Skin of body (tissue), 2 donors: ENCODE results near the gene SPRY1. TPM values are rescaled to one million over a fixed set of nuclear protein-coding genes. Genes with fewer than 3 reads are reported as not detected.

Source experiments
- DNase-seq: peaks from one replicate; lab custom pipeline; 2025; lab: John Stamatoyannopoulos, UW
- total RNA-seq: library from RNA; depleted of rRNA; stranded (reverse); fragments of >200 nt; gene quantifications from one replicate; pipeline ENCODE4 v1.2.3, GENCODE V29; 2014

Gene SPRY1
- total RNA-seq, 1 donor from 2014 or later: 82.4 TPM

DNA sequence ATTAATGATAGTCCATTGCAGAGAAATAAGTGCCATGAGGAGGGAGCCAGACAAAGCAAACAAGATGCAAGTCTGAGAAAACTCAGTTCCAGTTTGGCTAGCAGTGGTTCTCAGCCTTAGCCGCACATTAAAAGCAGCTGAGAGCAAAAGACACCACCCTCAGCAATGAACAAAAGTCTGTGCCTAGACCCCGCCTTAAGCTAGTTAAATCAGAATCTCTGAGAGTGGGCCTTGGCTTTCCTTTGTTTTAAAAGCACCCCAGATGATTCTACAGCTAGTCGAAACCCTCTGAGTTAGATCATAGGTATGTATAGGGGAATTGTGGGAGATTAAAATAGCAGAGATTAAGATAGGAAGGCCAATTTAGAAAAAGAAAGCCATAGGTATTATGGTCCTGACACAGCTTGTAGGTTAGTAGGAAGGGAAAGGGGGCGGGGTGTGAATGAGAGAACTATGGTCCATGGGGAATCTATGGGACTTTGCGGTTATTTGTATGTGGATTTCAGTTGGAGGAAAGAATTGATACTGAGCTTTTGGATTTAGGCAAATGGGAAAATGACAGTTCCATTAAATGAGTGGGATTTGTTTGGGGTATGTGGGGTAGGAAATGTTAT lies 12.0 kb downstream of the SPRY1 start:
- DNase-seq: no peak

DNA sequence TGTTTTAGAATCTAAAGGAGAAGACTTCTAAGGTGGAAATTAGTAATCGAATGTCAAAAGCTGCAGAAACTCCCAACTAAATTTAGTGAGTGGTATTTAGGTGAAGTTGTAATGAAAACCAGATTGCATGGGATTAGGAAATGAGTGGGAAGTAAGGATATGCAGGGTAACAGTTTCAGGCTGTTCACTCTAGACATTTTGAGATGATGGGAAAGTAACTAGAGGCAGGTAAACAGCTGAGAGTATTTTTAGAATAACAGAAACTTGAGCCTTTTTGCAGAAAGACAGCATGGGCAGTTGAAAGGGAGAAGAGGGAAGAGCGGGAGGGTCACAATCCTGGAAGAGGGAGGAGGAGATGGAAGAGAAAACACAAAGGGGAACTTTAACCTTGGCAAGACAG lies 12.7 kb downstream of the SPRY1 start:
- no peak for DNase-seq

DNA sequence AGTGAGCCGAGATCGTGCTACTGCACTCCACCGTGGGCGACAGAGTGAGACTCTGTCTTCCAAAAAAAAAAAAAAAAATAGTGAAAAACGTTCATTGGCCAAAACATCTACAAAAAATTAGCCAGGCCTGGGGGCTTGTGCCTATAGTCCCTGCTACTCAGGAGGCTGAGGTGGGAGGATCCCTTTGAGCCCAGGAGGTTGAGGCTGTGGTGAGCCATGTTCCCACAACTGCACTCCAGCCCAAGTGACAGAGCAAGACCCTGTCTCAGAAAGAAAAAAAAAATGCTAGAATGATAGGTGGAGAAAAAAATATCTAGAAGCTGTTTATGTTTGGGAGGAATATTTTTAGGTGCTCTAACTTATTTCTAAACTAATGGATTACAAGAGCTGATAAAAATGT lies 14.9 kb downstream of the SPRY1 start:
- DNase-seq: no peak

DNA sequence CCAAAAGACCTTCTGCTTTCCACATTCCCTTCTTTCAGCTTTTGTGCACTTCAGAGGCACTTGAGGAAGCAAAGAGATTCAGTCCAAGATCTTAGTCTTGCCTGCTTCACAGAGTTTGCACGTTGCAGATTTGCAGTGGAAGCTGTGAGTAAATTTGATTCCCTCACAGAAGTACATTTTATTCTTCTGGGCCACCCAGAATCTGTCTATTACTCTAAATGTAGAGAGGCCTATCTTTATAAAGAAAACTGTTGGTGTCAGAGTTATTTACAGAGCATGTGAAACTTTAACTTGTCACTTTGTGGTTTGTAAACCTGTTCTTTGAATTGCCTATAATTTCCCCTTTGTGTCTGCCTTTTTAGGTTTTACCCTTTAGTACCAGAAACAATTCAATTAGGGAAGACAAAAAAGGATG lies 15.5 kb downstream of the SPRY1 start:
- DNase-seq: peak; percentile 69

DNA sequence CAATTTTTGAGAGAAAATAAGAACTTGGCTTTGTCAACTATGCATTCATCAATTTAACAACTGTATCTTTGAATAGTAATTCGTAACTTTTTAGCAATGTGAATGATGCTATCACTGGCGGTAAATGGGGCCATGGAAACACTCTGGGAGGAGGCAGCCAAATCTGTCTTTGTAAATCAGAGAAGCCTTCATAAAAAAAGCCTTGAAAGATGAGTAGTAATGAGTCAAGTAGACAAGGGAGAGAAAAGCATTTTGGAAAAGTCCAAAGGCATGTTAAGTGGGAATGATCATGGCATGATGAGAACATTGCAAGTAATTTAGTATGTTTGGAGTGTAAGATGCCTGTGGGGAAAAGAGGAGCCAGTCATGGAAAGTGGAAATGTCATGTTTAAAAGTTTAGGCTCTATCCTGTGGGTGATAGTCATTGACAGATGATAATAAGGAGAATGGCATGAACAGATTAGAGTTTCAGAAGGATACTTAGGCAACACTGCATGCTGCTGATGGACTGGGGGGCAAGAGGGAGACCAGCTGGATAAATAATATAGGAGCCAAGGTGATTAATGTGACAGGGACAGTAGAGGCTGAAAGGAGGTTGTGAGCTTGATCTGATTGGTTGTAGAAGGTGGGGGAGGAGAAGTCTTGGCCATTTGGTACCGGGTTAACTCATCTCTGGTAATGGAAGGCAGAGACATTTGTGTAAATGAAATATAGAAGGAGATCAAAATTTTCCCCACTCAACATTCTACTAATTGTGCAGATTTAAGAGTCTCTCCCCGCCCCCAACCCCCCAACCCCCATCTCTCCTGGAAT lies 16.3 kb downstream of the SPRY1 start:
- peak; percentile 66 for DNase-seq

DNA sequence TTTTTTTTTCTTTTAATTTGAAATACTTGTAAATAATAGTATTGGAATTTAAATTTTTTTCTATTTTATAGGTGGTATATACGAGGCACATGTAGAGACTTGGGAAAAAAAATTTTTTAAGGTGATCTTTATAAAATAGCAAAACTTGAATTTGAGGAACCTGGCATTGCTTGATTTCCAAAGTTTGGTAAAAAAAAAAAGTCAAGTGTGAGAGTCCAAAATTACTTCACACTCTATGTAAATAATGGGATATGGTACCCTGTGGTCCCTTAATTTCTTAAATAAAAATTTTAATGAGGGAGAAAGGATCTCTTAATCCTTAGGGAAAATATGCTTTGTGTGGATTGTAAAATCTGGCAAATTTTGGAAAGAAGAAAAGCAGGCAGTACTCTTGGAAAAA lies 19.0 kb downstream of the SPRY1 start:
- no peak for DNase-seq

DNA sequence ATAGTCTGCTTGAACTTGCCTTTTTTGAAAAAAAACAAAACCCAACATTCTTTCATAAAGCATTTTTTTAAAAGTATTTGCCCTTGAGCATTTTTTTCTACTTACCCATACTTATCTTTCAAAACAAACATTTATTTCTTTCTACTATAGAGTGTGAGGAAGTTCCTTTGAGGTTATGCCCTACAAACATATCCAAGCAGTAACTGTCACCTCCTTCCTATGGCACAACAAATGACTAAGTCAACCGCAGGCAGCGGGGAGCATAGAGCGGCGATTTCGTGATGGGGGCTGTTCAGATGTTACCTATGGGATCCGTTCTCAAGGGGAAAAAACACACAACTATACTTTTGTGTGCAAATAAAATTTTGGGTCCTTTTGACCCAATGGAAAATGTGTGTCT lies 19.4 kb downstream of the SPRY1 start:
- no peak for DNase-seq

DNA sequence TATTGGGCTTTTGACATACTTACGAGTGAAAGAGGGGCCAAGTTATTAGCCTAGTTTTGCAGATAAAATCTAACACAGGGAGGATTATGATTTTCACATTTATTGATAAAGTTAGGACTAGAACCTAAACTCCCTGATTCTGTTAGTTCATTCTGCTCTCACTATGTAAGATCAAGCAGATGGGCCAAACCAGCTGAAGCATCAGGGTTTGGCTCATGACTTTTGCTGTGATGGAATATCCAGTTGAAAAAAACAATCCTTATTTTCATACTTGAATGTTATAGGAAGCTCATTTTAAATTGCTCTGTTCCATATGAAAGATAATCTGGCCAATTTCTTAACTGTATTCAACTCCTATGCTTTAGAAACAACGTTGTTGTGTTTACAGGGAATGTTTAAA lies 21.2 kb downstream of the SPRY1 start:
- DNase-seq: no peak

DNA sequence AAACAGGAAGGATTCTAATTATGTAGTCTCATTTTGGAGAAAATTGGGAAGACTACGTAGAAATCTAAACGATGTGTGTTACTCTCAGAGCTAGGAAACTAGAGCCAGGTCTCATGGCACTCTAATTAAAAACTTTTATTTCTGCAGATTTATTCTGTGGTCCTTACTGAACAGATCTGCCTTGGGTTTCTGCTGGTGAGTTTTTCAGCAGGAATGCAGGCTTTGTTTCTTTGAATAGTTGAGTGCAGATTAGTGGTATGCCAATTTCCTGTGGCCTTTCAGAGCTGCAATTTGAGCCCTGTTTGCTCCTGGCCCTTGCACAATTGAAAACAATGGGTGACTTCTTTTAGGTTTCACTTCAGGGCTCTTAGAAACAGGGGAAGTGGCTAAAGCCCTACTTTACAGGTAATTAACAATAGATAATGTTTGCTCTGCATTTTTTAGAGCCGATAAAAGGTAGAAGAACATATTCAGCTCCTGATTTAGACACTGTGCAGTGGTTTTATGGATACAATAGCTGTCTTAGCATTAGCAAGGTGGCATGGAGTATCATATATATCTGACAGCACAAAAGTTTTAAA lies 21.8 kb downstream of the SPRY1 start:
- peak; percentile 31 for DNase-seq

DNA sequence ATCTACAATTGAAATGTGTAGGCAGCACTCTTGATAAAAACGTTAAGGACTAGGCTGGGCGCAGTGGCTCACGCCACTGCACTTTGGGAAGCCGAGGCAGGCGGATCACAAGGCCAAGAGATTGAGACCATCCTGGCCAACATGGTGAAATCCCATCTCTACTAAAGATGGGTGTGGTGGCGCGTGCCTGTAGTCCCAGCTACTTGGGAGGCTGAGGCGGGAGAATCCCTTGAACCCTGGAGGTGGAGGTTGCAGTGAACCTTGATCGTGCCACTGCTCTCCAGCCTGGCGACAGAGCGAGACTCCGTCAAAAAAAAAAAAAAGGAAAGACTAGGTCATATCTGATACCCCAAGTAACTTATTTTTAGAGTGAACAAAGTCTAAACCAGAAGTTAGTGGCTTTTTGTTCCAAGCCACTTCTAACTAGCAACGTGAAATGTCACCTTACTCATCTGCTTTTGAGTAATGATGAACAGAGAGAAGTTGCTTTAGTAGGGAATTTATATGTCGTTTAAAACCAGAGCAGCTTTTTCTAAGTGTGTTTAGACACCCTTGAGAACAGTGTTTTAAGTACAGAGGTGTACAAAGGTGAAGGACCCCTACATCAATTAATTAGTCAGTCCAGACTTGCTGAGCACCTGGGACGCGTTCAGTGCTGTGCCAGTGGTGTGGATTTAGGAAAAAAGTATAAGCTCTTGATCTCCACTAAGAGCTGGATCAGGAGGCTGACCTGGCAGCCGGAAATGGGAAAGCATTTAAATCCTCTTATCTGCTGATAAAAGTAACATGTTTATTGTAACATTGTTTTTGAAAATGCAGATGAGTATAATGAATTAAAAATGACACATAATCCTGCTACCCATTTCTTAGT lies 23.5 kb downstream of the SPRY1 start:
- DNase-seq: no peak

DNA sequence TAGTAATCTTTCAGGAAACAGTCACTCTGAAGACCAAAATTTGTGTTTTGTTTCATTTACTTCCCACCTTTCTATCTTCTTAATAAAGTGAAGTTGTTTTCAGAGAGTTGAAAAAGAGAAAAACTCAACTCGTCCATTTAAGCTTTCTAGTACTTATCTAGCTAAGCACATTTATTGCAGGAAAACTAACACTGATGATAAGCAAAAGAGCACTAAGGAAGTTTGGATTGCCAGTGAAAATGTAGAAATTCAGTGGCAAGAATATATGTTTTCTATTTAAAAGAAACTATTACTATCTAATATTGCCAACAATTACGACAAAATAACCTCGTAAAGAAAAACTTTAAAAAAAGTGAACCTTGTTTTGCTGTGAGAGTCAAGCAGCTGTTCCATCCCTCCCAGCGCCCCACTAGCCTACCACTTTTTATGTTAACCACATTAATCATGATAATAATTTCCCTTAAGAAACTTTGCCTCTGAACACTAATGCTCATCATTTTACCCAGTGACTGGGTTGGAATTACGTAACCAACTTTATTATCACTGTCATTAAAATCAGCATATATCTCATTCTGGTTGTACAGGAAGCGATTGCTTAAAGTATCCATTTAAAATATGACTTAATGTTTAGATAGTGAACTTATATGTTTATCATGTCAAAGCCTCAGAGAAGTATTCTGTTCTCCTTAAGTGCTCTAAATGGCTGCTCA lies 24.8 kb downstream of the SPRY1 start:
- no peak for DNase-seq

DNA sequence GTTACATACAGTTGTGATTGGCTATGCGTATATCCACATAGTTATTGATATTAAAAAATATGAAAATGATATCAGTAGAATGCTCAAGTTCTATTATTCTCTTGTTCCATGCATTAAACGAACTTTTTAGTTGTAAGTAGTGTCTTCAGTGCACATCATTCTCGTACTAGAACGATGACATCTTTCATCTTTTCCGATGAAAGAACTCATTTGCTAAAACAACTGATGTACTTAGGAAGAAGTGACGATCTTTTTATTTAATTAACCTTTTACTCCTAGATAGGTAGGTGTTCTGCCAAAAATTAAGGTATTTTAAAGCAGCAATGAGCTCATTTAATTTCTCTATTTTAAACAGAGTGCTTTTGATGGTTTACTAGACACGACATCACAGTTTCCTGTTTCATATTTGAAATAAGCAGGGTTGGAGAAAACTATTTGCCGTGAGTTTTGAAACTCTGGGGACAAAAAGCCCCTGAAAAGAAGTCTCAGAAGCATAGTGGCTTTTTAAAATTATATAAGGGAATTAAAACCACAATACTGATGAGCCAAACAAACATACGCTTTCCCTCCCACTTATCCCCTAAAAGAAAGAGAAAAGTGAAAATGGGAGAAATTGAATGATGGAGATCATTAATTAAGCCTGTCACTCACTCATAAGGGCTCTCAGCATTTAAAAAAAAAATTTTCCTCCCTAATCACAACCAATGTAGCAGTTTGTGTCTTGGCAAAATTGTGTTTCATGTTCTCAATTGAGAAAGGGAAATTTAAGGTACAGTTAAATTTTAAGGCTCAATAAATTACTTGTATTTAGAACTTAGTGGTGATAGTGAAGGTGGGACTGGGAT lies 25.6 kb downstream of the SPRY1 start:
- DNase-seq: no peak

DNA sequence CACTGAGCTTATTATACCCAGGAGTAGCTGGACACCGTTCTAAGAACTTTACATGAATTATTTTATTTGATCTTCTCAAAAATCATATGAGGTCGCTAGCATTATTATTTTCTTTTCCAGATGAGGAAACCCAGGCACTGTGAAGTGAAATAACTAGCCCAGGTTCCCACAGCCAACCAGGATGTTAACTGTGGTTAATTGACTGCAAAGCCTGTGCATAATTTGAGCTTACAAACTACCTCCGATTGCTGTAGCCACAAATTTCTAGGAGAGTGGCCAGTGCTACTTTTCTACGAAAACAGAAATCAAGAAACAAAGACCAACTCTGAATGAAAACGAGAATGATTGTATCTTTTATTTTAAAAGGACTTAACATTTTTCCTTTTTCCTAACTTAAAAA lies 27.2 kb downstream of the SPRY1 start:
- no peak for DNase-seq

DNA sequence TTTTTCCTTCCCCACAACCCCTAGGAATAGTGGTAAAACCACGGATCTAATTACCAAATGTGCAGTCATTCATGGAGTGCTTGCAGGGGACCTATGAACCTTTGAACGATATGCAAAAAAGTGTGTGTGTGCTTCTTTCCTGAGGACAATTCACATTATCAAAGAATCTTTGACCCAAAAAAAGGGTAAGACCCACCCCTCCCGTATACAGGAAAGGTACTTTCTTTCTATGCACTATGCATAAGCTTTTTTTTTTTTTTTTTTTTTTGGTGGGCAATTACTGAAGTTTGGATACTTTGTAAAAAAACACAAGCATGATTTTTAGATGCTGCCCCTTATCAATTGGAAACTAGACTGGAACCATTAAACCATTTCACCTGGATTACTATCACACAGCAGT lies 31.4 kb downstream of the SPRY1 start:
- DNase-seq: no peak

DNA sequence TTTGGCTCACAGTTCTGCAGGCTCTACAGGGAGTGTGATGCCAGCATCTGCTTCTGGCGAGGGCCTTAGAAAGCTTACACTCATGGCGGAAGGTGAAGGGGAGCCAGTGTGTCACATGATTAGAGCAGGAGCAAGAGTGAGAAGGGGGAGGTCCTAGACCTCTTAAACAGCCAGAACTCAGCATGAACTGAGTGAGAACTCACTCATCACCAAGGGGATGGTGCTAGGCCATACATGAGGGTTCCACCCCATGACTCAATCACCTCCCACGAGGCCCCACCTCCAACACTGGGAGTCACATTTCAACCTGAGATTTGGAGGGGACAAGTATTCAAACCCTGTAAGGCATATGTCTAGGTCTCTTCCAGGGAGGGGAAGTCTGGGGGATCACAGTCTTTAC lies 33.4 kb downstream of the SPRY1 start:
- DNase-seq: no peak

DNA sequence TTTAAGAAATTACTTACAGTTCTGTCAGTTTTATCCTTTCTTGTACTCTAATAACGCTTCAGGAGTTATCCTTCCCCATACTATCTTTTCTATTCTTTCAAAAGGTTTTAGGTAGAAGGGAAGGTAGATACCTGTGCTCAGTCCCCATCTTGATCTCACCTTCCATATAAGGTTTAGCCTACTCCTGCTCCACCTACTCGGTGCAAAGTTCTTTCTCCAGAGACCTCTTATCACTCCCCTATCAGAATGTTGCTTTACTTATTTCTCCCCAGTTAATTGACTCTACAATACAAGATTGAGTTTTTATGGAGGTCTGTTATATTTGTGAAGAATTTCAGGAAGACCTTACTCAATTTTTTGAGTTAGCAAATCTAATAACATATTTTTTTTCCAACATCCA lies 33.9 kb downstream of the SPRY1 start:
- no peak for DNase-seq

DNA sequence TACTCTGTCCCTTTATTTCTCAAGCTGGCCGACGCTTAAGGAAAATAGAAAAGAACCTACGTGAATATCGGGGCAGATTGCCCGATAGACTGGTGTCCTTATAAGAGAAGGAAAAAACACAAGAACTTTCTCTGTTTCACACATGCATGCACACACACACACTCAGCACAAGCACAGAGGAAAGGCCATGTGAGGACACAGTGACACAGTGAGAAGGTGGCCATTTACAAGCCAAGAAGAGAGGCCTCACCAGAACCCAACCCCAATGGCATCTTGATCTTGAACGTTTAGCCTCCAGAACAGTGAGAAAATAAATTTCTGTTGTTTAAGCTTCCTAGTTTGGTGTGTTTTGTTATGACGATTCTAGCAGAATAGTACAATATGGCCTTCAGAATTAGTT lies 37.0 kb downstream of the SPRY1 start:
- no peak for DNase-seq

DNA sequence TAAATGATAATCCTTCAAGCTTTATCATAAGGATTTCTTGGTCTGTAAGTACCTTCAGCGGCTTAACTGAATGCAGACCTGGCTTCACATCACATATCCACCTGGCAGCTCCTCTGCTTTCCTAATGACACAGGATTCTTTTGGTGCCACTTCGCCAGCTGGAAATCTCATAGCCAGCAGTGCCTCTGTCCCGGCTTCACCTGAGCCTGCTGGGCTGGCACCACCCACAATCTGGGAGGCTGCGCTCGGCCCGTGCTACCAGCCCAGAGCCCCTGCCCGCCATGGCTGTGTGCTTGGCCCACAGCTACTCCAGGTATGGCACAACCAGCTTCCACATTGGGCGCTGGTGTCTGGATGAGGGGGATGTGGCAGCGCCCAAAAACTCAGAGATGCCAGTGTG lies 37.4 kb downstream of the SPRY1 start:
- no peak for DNase-seq

DNA sequence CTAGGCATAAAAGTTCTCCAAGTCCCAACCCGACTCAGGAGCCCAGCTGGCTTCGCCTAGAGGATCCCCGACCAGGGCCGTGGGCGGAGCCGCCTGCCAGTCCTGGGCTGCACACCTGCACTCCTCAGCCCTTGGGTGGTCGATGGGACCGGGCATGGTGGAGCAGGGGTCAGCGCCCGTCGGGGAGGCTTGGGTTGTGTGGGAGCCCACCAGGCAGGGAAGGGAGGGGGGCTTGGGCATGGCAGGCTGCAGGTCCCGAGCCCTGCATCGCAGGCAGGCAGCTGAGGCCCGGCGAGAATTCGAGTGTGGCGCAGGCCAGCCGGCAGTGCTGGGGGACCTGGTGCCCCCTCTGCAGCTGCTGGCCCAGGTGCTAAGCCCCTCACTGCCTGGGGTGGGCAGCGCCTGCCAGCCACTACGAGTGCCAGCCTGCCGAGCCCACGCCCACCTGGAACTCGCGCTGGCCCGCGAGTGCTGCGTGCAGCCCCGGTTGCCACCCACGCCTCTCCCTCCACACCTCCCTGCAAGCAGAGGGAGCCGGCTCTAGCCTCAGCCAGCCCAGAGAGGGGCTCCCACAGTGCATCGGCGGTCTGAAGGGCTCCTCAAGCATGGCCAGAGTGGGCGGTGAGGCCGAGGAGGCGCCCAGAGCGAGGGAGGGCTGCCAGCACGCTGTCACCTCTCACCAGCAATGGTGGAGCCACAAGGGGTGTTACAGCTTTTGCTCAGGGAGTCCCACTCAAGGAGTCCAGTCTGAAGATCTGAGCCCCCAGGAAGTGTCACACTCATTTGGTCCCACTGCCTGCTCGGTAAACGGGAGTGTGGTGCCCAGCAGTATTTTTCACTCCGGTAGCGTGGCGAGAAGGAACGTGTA lies 38.9 kb downstream of the SPRY1 start:
- no peak for DNase-seq
